ENCODE measurements around the gene CTDSP2.

Gene CTDSP2

GRCh38 chr12:57885207-57885606 lies 38.7 kb upstream of the CTDSP2 start:
- H4K20me1 ChIP-seq (ENCODE audit: insufficient read depth, low read length) = no peaks in the 10 kb centered on the region
- H3K4me1 ChIP-seq (ENCODE audit: low read length) = peaks cover 8% of the 10 kb centered on the region
- no peaks in the 10 kb centered on the region for H3K79me2 ChIP-seq (ENCODE audit: low read length)
- H3K36me3 ChIP-seq (replicated peaks; ENCODE audit: low read depth, low read length) = no peaks in the 10 kb centered on the region
- peaks cover 3% of the 10 kb centered on the region; the same call in 1 of the 2 replicates for H3K9me3 ChIP-seq (ENCODE audit: insufficient read depth, low read length)
- H3K27ac ChIP-seq (ENCODE audit: low read length) = no peak overlapping the region
- H3K4me3 ChIP-seq (ENCODE audit: low read length) = no peak overlapping the region
- no peak overlapping the region for H3K4me2 ChIP-seq (ENCODE audit: low read length)
- H2AFZ ChIP-seq (ENCODE audit: low read depth, low read length) = no peak overlapping the region
- no peak for TF ChIP-seq CTCF (IDR thresholded peaks at IDR 0.05; ENCODE audit: low read depth, low read length)
- TF ChIP-seq EZH2phosphoT487 (IDR thresholded peaks at IDR 0.05; ENCODE audit: low read depth) = no peak
- H3K27me3 ChIP-seq (ENCODE audit: low read depth, low read length) = no peaks in the 10 kb centered on the region
- H3K9ac ChIP-seq (ENCODE audit: low read length) = no peak overlapping the region

DNA sequence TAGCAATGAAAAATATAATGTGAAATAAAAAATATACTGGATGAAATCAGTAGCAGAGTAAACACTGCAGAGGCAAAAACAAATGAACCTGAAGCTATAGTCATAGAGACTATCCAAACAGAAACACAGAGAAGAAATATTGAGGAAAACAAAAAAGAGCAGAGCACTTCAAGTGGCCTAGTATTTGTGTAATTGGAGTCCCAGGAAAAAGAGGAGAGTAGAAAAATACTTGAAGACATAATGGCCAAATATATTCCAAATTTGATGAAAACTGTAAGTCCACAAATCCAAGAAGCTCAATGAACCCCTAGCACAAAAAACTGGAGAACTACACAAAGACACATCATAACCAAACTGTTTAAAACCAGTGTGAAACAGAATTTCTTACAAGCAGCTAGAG lies 37.2 kb upstream of the CTDSP2 start:
- no peak overlapping the region for H2AFZ ChIP-seq (ENCODE audit: low read depth, low read length)
- H3K27ac ChIP-seq (ENCODE audit: low read length) = no peak overlapping the region
- no peaks in the 10 kb centered on the region for H3K27me3 ChIP-seq (ENCODE audit: low read depth, low read length)
- H3K4me3 ChIP-seq (ENCODE audit: low read length) = no peak overlapping the region
- H3K4me2 ChIP-seq (ENCODE audit: low read length) = no peak overlapping the region
- H3K9ac ChIP-seq (ENCODE audit: low read length) = no peak overlapping the region
- H3K4me1 ChIP-seq (ENCODE audit: low read length) = peaks cover 7% of the 10 kb centered on the region
- no peaks in the 10 kb centered on the region for H4K20me1 ChIP-seq (ENCODE audit: insufficient read depth, low read length)
- TF ChIP-seq CTCF (IDR thresholded peaks at IDR 0.05; ENCODE audit: low read depth, low read length) (no peak), EZH2phosphoT487 (IDR thresholded peaks at IDR 0.05; ENCODE audit: low read depth) (no peak)
- H3K79me2 ChIP-seq (ENCODE audit: low read length) = no peaks in the 10 kb centered on the region
- peaks cover 3% of the 10 kb centered on the region; the same call in 1 of the 2 replicates for H3K9me3 ChIP-seq (ENCODE audit: insufficient read depth, low read length)
- no peaks in the 10 kb centered on the region for H3K36me3 ChIP-seq (replicated peaks; ENCODE audit: low read depth, low read length)

DNA sequence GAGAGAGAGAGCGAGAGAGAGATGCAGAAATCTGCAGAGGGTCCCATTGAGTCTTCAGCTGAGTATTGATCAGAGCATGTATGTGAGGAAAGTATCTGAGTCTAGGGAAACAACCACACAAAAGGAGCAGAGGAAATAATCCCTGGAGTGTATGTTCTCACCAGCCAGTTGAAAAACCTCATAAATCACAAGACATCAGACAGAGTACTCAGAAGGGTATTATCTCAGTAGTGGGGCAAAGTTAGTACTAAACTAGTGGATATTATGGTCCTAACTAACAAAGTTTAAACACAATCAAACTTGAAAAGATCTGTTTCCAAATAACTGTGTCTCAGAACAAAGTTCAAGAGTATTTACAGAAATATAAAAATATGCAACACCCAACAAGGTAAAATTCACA lies 36.5 kb upstream of the CTDSP2 start:
- TF ChIP-seq EZH2phosphoT487 (IDR thresholded peaks at IDR 0.05; ENCODE audit: low read depth) (no peak), CTCF (IDR thresholded peaks at IDR 0.05; ENCODE audit: low read depth, low read length) (no peak)
- Histone ChIP-seq H3K9me3 (ENCODE audit: insufficient read depth, low read length) (peaks cover 3% of the 10 kb centered on the region; the same call in 1 of the 2 replicates), H3K9ac (ENCODE audit: low read length) (no peak overlapping the region), H3K4me1 (ENCODE audit: low read length) (peaks cover under 1% of the 10 kb centered on the region; the same call in 1 of the 2 replicates), H4K20me1 (ENCODE audit: insufficient read depth, low read length) (no peaks in the 10 kb centered on the region), H2AFZ (ENCODE audit: low read depth, low read length) (no peak overlapping the region), H3K27me3 (ENCODE audit: low read depth, low read length) (no peaks in the 10 kb centered on the region), H3K4me3 (ENCODE audit: low read length) (no peak overlapping the region), H3K79me2 (ENCODE audit: low read length) (no peaks in the 10 kb centered on the region), H3K4me2 (ENCODE audit: low read length) (no peak overlapping the region), H3K36me3 (replicated peaks; ENCODE audit: low read depth, low read length) (no peaks in the 10 kb centered on the region), H3K27ac (ENCODE audit: low read length) (no peak overlapping the region)

DNA sequence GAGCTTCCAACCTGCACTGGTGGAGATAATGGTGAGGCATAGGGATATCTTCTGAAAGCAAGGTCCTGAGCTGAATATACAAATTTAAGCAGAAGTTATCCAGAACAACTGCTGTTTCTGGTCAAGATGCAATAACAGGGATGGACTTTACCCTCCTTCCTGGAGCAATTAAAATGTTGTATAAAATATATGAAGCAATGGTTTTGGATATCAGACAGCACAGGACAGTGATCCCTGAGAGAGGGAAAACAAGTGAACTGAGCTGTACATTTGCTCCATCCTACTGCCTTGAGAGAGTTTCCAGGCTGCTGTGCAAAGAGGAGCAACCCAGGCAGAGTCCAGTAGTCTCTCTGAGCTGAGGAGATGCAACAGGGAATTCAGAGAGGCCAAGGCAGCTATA lies 36.0 kb upstream of the CTDSP2 start:
- no peak overlapping the region for H3K4me3 ChIP-seq (ENCODE audit: low read length)
- H4K20me1 ChIP-seq (ENCODE audit: insufficient read depth, low read length) = no peaks in the 10 kb centered on the region
- H3K79me2 ChIP-seq (ENCODE audit: low read length) = no peaks in the 10 kb centered on the region
- H3K36me3 ChIP-seq (replicated peaks; ENCODE audit: low read depth, low read length) = no peaks in the 10 kb centered on the region
- TF ChIP-seq EZH2phosphoT487 (IDR thresholded peaks at IDR 0.05; ENCODE audit: low read depth) (no peak), CTCF (IDR thresholded peaks at IDR 0.05; ENCODE audit: low read depth, low read length) (no peak)
- H2AFZ ChIP-seq (ENCODE audit: low read depth, low read length) = no peak overlapping the region
- peaks cover 3% of the 10 kb centered on the region; the same call in 1 of the 2 replicates for H3K9me3 ChIP-seq (ENCODE audit: insufficient read depth, low read length)
- no peak overlapping the region for H3K9ac ChIP-seq (ENCODE audit: low read length)
- H3K4me1 ChIP-seq (ENCODE audit: low read length) = no peaks in the 10 kb centered on the region
- no peak overlapping the region for H3K4me2 ChIP-seq (ENCODE audit: low read length)
- no peak overlapping the region for H3K27ac ChIP-seq (ENCODE audit: low read length)
- no peaks in the 10 kb centered on the region for H3K27me3 ChIP-seq (ENCODE audit: low read depth, low read length)
